GM21423 (cell line): ENCODE data around the gene CDYL.
"Not testable (repeated sequence)": the region's sequence is repeated elsewhere in the genome, so short reads cannot be mapped to it uniquely, and the experiment has no call there.

Experiments used
- ATAC-seq: cut with Tn5 transposase; IDR thresholded peaks from one replicate; pipeline ENCODE4 v1.9.1; 2021; ENCODE audit warnings: mild to moderate bottlenecking, moderate library complexity; ENCODE audit not compliant: unreplicated experiment

The CDYL gene

GRCh38 chr6:4829089-4829488, 52.9 kb downstream of the CDYL start:
- ATAC-seq = no peak

- not testable (repeated sequence) for ATAC-seq
These were observed 59.3 kb downstream of the CDYL start for GRCh38 chr6:4835540-4835939.

- no peak for ATAC-seq
These were observed 64.0 kb downstream of the CDYL start for GRCh38 chr6:4840169-4840568.

- ATAC-seq = no peak
These were observed 67.9 kb downstream of the CDYL start for GRCh38 chr6:4844108-4844507.

GRCh38 chr6:4846387-4846786, 70.2 kb downstream of the CDYL start:
- no peak for ATAC-seq

GRCh38 chr6:4848382-4849068, 72.3 kb downstream of the CDYL start:
- ATAC-seq = no peak

- no peak for ATAC-seq
These were observed 73.2 kb downstream of the CDYL start for GRCh38 chr6:4849226-4850022.

- ATAC-seq = no peak
These were observed 74.8 kb downstream of the CDYL start for GRCh38 chr6:4851035-4851434.

- ATAC-seq = not testable (repeated sequence)
These were observed 76.0 kb downstream of the CDYL start for GRCh38 chr6:4852186-4852585.

GRCh38 chr6:4852938-4853337, 76.7 kb downstream of the CDYL start:
- ATAC-seq = no peak

- ATAC-seq = no peak
These were observed 77.1 kb downstream of the CDYL start for GRCh38 chr6:4853349-4853748.

- ATAC-seq = no peak
These were observed 77.7 kb downstream of the CDYL start for GRCh38 chr6:4853782-4854511.

- no peak for ATAC-seq
These were observed 80.6 kb downstream of the CDYL start for GRCh38 chr6:4856785-4857184.

GRCh38 chr6:4858194-4859015, 82.2 kb downstream of the CDYL start:
- ATAC-seq = no peak

- ATAC-seq = no peak
These were observed 84.2 kb downstream of the CDYL start for GRCh38 chr6:4860387-4860786.

GRCh38 chr6:4861564-4861963, 85.4 kb downstream of the CDYL start:
- ATAC-seq = no peak

- no peak for ATAC-seq
These were observed 88.3 kb downstream of the CDYL start for GRCh38 chr6:4864519-4864918.

- not testable (repeated sequence) for ATAC-seq
These were observed 88.8 kb downstream of the CDYL start for GRCh38 chr6:4865006-4865405.

- no peak for ATAC-seq
These were observed 94.8 kb downstream of the CDYL start for GRCh38 chr6:4870821-4871494.

GRCh38 chr6:4871825-4872224, 95.6 kb downstream of the CDYL start:
- no peak for ATAC-seq
